ENCODE results near the gene LSM5. TPM values are rescaled to one million over a fixed set of nuclear protein-coding genes. Genes with fewer than 3 reads are reported as not detected.

The LSM5 gene
- total RNA-seq, 2 experiments from 2014 or later, result 132 to 141 TPM

- peaks cover 30% of the 10 kb centered on the region for H3K36me3 Mint-ChIP-seq (ENCODE audit: low read depth)
- DNase-seq, result no peak
- no peaks in the 10 kb centered on the region for H3K27me3 Mint-ChIP-seq (ENCODE audit: low read depth)
- no peak overlapping the region for H3K4me3 Mint-ChIP-seq
- H3K4me1 Mint-ChIP-seq (ENCODE audit: low read depth), result peaks cover 30% of the 10 kb centered on the region
- CTCF ChIA-PET, result no interaction called here
- no peak overlapping the region for H3K27ac Mint-ChIP-seq
- H3K9me3 Mint-ChIP-seq, result peaks cover 14% of the 10 kb centered on the region
- intact Hi-C loops (cut with micrococcal nuclease), result no loop called here
These were observed 32.8 kb upstream of the LSM5 start for GRCh38 chr7:32522746-32523530.

GRCh38 chr7:32519763-32520162, 29.6 kb upstream of the LSM5 start:
- intact Hi-C loops (cut with micrococcal nuclease), result no loop called here
- Mint-ChIP-seq H3K9me3 (peaks cover 21% of the 10 kb centered on the region), H3K36me3 (ENCODE audit: low read depth) (peaks cover 38% of the 10 kb centered on the region), H3K27me3 (ENCODE audit: low read depth) (no peaks in the 10 kb centered on the region), H3K4me1 (ENCODE audit: low read depth) (peaks cover 49% of the 10 kb centered on the region), H3K4me3 (no peak overlapping the region), H3K27ac (peak overlapping the region; percentile 81)
- CTCF ChIA-PET, result no interaction called here
- peak; percentile 51 for DNase-seq

DNA sequence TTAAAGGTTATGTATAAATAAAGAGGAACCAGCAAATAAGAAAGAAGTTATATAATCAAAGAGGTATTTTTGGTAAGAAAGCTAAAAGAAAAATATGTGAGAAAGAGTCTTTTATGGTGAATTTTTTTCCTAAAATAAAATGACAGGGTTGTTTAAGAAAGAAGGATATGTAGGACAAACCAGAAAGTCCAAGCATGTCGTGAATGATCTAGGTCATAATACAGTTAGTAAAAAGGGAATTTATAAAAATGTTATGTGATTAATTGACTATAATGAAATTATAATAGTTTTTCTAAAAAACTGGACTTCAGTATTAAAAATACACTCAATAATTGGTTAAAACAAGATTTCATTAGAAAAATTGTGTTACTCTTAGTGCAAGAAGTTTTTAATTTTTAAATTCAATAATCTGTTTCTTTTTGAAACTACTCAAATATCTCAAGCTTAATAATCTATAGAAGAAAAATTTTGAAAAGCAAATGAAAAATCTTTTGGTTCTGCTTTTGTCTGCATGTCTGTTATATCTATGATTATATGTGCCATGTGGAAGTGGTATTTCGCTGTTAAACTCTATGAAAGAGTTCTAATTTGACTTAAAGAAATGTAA, 28.5 kb upstream of the LSM5 start:
- CTCF ChIA-PET, result interaction anchor here (0.6 kb wide), 1 partner anchor 161 kb away, joined by 3 read pairs; no protein-coding TSS in a partner anchor
- intact Hi-C loops (cut with micrococcal nuclease), result no loop called here
- Mint-ChIP-seq H3K27ac (no peak overlapping the region), H3K4me3 (no peak overlapping the region), H3K9me3 (peaks cover 21% of the 10 kb centered on the region), H3K27me3 (ENCODE audit: low read depth) (no peaks in the 10 kb centered on the region), H3K36me3 (ENCODE audit: low read depth) (peaks cover 40% of the 10 kb centered on the region), H3K4me1 (ENCODE audit: low read depth) (peaks cover 59% of the 10 kb centered on the region)
- DNase-seq, result no peak

DNA sequence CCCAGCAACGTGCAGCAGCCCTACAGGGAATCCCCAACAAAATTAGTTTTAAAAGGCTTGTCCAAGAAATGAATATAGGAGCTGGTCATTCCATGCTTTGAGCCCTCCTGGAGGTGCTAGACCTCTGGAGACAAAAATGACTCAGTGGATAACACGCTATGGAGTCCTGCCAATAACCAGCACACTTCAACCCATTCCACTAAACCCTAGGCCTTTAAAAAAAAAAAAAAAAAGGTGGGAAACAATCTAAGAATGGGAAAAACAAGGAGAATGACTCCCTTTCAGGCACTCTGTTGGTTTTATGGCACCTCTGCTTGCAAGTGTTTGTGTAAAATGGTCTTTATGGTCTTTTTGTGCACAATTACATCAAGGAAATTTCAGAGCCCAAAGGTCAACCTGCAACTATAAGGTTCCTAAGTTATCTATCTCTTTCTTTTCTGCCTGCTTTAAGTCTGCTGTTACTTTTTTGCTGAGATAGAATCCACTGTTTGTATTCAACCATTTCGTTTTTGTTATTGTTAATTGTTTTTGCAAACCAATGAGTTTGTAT, 26.4 kb upstream of the LSM5 start:
- H3K27me3 Mint-ChIP-seq (ENCODE audit: low read depth), result no peaks in the 10 kb centered on the region
- H3K9me3 Mint-ChIP-seq, result peaks cover 19% of the 10 kb centered on the region
- peaks cover 34% of the 10 kb centered on the region for H3K36me3 Mint-ChIP-seq (ENCODE audit: low read depth)
- CTCF ChIA-PET, result interaction anchor here (0.6 kb wide), 1 partner anchor 18 kb away, joined by 3 read pairs; no protein-coding TSS in a partner anchor
- H3K4me1 Mint-ChIP-seq (ENCODE audit: low read depth), result peaks cover 73% of the 10 kb centered on the region
- no peak for DNase-seq
- intact Hi-C loops (cut with micrococcal nuclease), result loop anchor here (1.0 kb wide), 3 partner anchors 10 to 21 kb away; partner anchors contain the start of gene AVL9
- H3K4me3 Mint-ChIP-seq, result no peak overlapping the region
- peak overlapping the region; percentile 41 for H3K27ac Mint-ChIP-seq

DNA sequence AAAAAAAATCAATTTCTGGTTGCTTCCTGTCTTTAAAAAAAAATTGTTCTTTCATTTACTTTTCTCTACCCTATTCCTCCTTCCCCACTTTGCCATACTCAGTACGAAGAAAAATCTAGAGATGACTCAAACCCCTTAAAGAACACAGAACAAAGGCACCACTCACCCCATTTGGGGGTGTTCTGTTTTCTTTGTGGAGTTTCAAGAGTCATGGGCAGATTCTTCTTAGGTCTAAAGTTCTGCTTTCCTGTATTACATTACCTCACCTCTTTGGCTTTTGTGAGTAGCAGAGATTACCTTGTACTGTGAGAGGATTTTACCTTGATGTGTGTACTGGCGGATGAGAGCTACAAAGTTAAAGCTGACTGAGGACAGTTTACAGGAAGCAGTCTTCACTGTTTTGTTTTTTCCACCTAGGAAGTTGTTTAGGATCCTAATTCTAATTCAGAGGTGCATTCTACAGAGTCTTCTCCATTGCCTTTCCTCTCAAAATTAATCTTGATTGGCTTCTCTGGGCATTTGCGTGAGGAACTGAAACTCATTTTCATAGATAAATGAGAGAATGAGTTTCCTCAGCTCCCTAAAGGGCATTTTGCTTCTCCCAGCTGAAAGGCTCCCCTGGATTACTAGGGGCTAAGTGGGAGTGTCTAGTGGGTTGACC, 25.8 kb upstream of the LSM5 start:
- intact Hi-C loops (cut with micrococcal nuclease), result loop anchor here (1.0 kb wide), 3 partner anchors 10 to 21 kb away; partner anchors contain the start of gene AVL9
- no peaks in the 10 kb centered on the region for H3K27me3 Mint-ChIP-seq (ENCODE audit: low read depth)
- H3K4me1 Mint-ChIP-seq (ENCODE audit: low read depth), result peaks cover 74% of the 10 kb centered on the region
- peaks cover 33% of the 10 kb centered on the region for H3K36me3 Mint-ChIP-seq (ENCODE audit: low read depth)
- peaks cover 19% of the 10 kb centered on the region for H3K9me3 Mint-ChIP-seq
- CTCF ChIA-PET, result interaction anchor here (0.6 kb wide), 1 partner anchor 17 kb away, joined by 3 read pairs; no protein-coding TSS in a partner anchor
- no peak overlapping the region for H3K4me3 Mint-ChIP-seq
- H3K27ac Mint-ChIP-seq, result peak overlapping the region; percentile 52
- peak; percentile 44 for DNase-seq

- Mint-ChIP-seq H3K4me1 (ENCODE audit: low read depth) (peaks cover 74% of the 10 kb centered on the region), H3K36me3 (ENCODE audit: low read depth) (peaks cover 20% of the 10 kb centered on the region), H3K27ac (no peak overlapping the region), H3K4me3 (no peak overlapping the region), H3K27me3 (ENCODE audit: low read depth) (no peaks in the 10 kb centered on the region), H3K9me3 (peaks cover 7% of the 10 kb centered on the region)
- CTCF ChIA-PET, result no interaction called here
- intact Hi-C loops (cut with micrococcal nuclease), result no loop called here
- no peak for DNase-seq
These were observed 23.0 kb upstream of the LSM5 start for GRCh38 chr7:32513210-32513609.

DNA sequence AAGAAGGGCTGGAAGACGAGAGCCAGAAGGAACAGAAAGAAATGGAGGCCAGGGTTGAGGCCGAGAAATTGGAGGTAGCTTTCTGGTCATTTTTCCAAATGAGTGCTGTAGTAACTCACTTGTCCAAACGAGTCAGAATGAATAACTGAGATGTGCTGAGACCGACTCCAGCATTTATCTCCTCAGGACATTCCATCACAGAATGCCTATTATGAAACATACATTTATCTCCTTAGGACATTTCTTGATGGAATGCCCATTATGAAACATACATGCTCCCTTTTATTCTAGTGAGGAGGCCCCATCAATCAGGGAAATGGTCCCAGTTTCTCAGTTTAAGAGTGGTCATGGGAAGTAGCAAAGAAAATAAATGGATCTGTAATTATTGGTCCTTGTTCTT, 21.6 kb upstream of the LSM5 start:
- Mint-ChIP-seq H3K27me3 (ENCODE audit: low read depth) (no peaks in the 10 kb centered on the region), H3K4me3 (no peak overlapping the region), H3K36me3 (ENCODE audit: low read depth) (peaks cover 18% of the 10 kb centered on the region), H3K4me1 (ENCODE audit: low read depth) (peaks cover 81% of the 10 kb centered on the region), H3K27ac (no peak overlapping the region), H3K9me3 (peaks cover 1% of the 10 kb centered on the region)
- intact Hi-C loops (cut with micrococcal nuclease), result no loop called here
- CTCF ChIA-PET, result interaction anchor here (1.0 kb wide), 1 partner anchor 9 kb away, joined by 3 read pairs; no protein-coding TSS in a partner anchor
- no peak for DNase-seq

GRCh38 chr7:32507414-32507813, 17.2 kb upstream of the LSM5 start:
- DNase-seq, result no peak
- no peaks in the 10 kb centered on the region for H3K9me3 Mint-ChIP-seq
- no peaks in the 10 kb centered on the region for H3K27me3 Mint-ChIP-seq (ENCODE audit: low read depth)
- no peak overlapping the region for H3K27ac Mint-ChIP-seq
- intact Hi-C loops (cut with micrococcal nuclease), result no loop called here
- no peak overlapping the region for H3K4me3 Mint-ChIP-seq
- peaks cover 16% of the 10 kb centered on the region for H3K36me3 Mint-ChIP-seq (ENCODE audit: low read depth)
- CTCF ChIA-PET, result no interaction called here
- H3K4me1 Mint-ChIP-seq (ENCODE audit: low read depth), result peaks cover 56% of the 10 kb centered on the region

- Mint-ChIP-seq H3K27me3 (ENCODE audit: low read depth) (no peaks in the 10 kb centered on the region), H3K4me3 (no peak overlapping the region), H3K9me3 (no peaks in the 10 kb centered on the region), H3K36me3 (ENCODE audit: low read depth) (peaks cover 13% of the 10 kb centered on the region), H3K4me1 (ENCODE audit: low read depth) (peaks cover 50% of the 10 kb centered on the region), H3K27ac (peak overlapping the region; percentile 37)
- intact Hi-C loops (cut with micrococcal nuclease), result loop anchor here (1.0 kb wide), 1 partner anchor 10 kb away; no protein-coding TSS in a partner anchor
- CTCF ChIA-PET, result interaction anchor here (0.9 kb wide), 1 partner anchor 15 kb away, joined by 4 read pairs; no protein-coding TSS in a partner anchor
- peak; percentile 50 for DNase-seq
These were observed 16.3 kb upstream of the LSM5 start for GRCh38 chr7:32506266-32507054.

GRCh38 chr7:32502728-32503127, 12.5 kb upstream of the LSM5 start:
- H3K27ac Mint-ChIP-seq, result peak overlapping the region; percentile 75
- H3K27me3 Mint-ChIP-seq (ENCODE audit: low read depth), result no peaks in the 10 kb centered on the region
- CTCF ChIA-PET, result interaction anchor here (0.8 kb wide), 1 partner anchor 9 kb away, joined by 3 read pairs; no protein-coding TSS in a partner anchor
- peaks cover 17% of the 10 kb centered on the region for H3K36me3 Mint-ChIP-seq (ENCODE audit: low read depth)
- H3K9me3 Mint-ChIP-seq, result peaks cover 3% of the 10 kb centered on the region
- DNase-seq, result peak; percentile 27
- peaks cover 55% of the 10 kb centered on the region for H3K4me1 Mint-ChIP-seq (ENCODE audit: low read depth)
- no peak overlapping the region for H3K4me3 Mint-ChIP-seq
- intact Hi-C loops (cut with micrococcal nuclease), result loop anchor here (1.0 kb wide), 1 partner anchor 7 kb away; the partner anchor contains the start of gene AVL9

- H3K4me1 Mint-ChIP-seq (ENCODE audit: low read depth), result peaks cover 57% of the 10 kb centered on the region
- peak overlapping the region; percentile 61 for H3K27ac Mint-ChIP-seq
- no peak overlapping the region for H3K4me3 Mint-ChIP-seq
These were observed 11.3 kb upstream of the LSM5 start for GRCh38 chr7:32501522-32501921.

More at GRCh38 chr7:32501522-32501921, 11.3 kb upstream of the LSM5 start:
- no peaks in the 10 kb centered on the region for H3K27me3 Mint-ChIP-seq (ENCODE audit: low read depth)
- DNase-seq, result no peak
- CTCF ChIA-PET, result interaction anchor here (0.7 kb wide), 1 partner anchor 14 kb away, joined by 3 read pairs; no protein-coding TSS in a partner anchor
- H3K9me3 Mint-ChIP-seq, result peaks cover 3% of the 10 kb centered on the region
- intact Hi-C loops (cut with micrococcal nuclease), result loop anchor here (1.0 kb wide), 1 partner anchor 15 kb away; no protein-coding TSS in a partner anchor
- peaks cover 15% of the 10 kb centered on the region for H3K36me3 Mint-ChIP-seq (ENCODE audit: low read depth)
